ENCODE measurements around the gene ZRANB3.
"Not testable (repeated sequence)": the region's sequence is repeated elsewhere in the genome, so short reads cannot be mapped to it uniquely, and the experiment has no call there.

ZRANB3 gene

GRCh38 chr2:135512099-135512498 is 18.9 kb downstream of the ZRANB3 start:
- Histone ChIP-seq H3K27ac (ENCODE audit: low read length) (no peak overlapping the region), H3K36me3 (replicated peaks; ENCODE audit: insufficient read depth, low read length) (no peaks in the 10 kb centered on the region), H2AFZ (ENCODE audit: low read length) (no peak overlapping the region), H3K79me2 (ENCODE audit: low read length) (no peaks in the 10 kb centered on the region), H3K4me3 (ENCODE audit: low read length) (no peak overlapping the region), H3F3A (ENCODE audit: insufficient read depth, low read length) (no peaks in the 10 kb centered on the region), H3K9me3 (replicated peaks; ENCODE audit: insufficient read depth, low read length) (no peaks in the 10 kb centered on the region), H3K27me3 (replicated peaks; ENCODE audit: insufficient read depth, low read length) (no peaks in the 10 kb centered on the region), H3K9ac (ENCODE audit: low read length) (no peak overlapping the region), H3K4me2 (ENCODE audit: low read depth, low read length) (no peak overlapping the region), H4K20me1 (ENCODE audit: insufficient read depth, low read length) (no peaks in the 10 kb centered on the region), H3K9me2 (replicated peaks; ENCODE audit: insufficient read depth, low read length) (no peaks in the 10 kb centered on the region), H3K4me1 (ENCODE audit: low read length) (no peaks in the 10 kb centered on the region)
- no peak for DNase-seq
- TF ChIP-seq EZH2phosphoT487 (IDR thresholded peaks at IDR 0.05; ENCODE audit: low read length) (no peak), EZH2 (optimal IDR thresholded peaks at IDR 0.05; ENCODE audit: low read depth, low read length) (no peak)
- TF ChIP-seq, protein P1, sequence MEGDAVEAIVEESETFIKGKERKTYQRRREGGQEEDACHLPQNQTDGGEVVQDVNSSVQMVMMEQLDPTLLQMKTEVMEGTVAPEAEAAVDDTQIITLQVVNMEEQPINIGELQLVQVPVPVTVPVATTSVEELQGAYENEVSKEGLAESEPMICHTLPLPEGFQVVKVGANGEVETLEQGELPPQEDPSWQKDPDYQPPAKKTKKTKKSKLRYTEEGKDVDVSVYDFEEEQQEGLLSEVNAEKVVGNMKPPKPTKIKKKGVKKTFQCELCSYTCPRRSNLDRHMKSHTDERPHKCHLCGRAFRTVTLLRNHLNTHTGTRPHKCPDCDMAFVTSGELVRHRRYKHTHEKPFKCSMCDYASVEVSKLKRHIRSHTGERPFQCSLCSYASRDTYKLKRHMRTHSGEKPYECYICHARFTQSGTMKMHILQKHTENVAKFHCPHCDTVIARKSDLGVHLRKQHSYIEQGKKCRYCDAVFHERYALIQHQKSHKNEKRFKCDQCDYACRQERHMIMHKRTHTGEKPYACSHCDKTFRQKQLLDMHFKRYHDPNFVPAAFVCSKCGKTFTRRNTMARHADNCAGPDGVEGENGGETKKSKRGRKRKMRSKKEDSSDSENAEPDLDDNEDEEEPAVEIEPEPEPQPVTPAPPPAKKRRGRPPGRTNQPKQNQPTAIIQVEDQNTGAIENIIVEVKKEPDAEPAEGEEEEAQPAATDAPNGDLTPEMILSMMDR (IDR thresholded peaks at IDR 0.05; ENCODE audit: low read length) = no peak

DNA sequence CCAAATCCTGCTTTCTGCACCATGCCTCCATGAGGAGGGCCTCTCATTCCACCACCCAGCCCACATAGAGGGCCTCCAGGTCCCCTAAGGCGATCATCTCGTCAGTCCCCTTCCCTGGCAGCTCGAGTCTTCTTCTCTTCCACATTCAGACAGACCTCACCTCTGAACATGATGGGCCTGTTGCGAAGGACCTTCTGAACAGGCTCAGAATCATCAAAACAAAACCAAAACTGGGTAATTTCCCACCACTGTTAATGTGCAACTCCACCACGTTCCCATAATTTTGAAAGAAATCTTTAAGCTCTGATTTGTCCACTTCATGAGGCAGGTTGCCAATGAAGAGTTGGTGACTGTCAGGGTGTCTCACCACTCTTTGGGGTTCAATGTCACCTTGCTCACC is 20.4 kb downstream of the ZRANB3 start:
- H3K79me2 ChIP-seq (ENCODE audit: low read length) = no peaks in the 10 kb centered on the region
- no peaks in the 10 kb centered on the region for H3F3A ChIP-seq (ENCODE audit: insufficient read depth, low read length)
- H3K9me3 ChIP-seq (replicated peaks; ENCODE audit: insufficient read depth, low read length) = no peaks in the 10 kb centered on the region
- DNase-seq = no peak
- no peak overlapping the region for H3K27ac ChIP-seq (ENCODE audit: low read length)
- TF ChIP-seq EZH2 (optimal IDR thresholded peaks at IDR 0.05; ENCODE audit: low read depth, low read length) (no peak), EZH2phosphoT487 (IDR thresholded peaks at IDR 0.05; ENCODE audit: low read length) (no peak)
- TF ChIP-seq, protein P1 (IDR thresholded peaks at IDR 0.05; ENCODE audit: low read length) = no peak
- no peak overlapping the region for H3K4me3 ChIP-seq (ENCODE audit: low read length)
- no peak overlapping the region for H2AFZ ChIP-seq (ENCODE audit: low read length)
- no peaks in the 10 kb centered on the region for H3K9me2 ChIP-seq (replicated peaks; ENCODE audit: insufficient read depth, low read length)
- H3K9ac ChIP-seq (ENCODE audit: low read length) = no peak overlapping the region
- no peaks in the 10 kb centered on the region for H4K20me1 ChIP-seq (ENCODE audit: insufficient read depth, low read length)
- no peaks in the 10 kb centered on the region for H3K4me1 ChIP-seq (ENCODE audit: low read length)
- no peaks in the 10 kb centered on the region for H3K27me3 ChIP-seq (replicated peaks; ENCODE audit: insufficient read depth, low read length)
- H3K4me2 ChIP-seq (ENCODE audit: low read depth, low read length) = no peak overlapping the region
- no peaks in the 10 kb centered on the region for H3K36me3 ChIP-seq (replicated peaks; ENCODE audit: insufficient read depth, low read length)

DNA sequence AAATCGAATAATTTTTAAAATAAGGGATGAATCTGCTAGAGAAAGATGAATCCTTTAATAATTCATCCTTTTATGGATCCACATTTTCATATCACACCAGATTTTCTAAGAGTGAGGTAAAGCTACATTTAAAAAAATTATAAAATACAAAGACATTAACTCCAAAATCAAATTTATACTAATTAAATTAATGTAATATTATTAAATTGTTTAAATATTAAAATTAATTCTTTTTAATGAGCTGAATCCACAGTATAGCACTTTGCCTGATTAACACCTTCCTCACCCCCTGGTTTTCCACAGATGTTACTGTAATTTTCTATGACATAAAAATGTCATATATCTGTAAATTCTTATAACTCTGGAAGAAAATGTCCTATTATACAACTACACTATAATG is 26.2 kb downstream of the ZRANB3 start:
- Histone ChIP-seq H3K9ac (ENCODE audit: low read length) (no peak overlapping the region), H3K9me3 (replicated peaks; ENCODE audit: insufficient read depth, low read length) (no peaks in the 10 kb centered on the region)

DNA sequence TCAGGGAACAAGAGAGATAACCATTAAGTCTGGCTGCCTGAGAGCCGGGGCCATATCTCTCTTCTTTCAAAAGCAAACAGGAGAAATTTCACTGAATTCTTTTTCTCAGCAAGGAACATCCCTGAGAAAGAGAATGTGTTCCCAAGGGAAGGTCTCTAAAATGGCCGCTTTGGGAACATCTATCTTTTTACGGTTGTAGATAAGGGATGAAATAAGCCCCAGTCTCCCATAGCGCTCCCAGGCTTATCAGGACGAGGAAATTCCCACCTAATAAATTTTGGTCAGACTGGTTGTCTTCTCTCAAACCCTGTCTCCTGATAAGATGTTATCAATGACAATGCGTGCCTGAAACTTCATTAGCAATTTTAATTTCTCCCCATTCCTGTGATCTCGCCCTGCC is 32.4 kb downstream of the ZRANB3 start:
- not testable (repeated sequence) for H3K4me3 ChIP-seq (ENCODE audit: low read length); H3K27me3 ChIP-seq (replicated peaks; ENCODE audit: insufficient read depth, low read length); H3K4me1 ChIP-seq (ENCODE audit: low read length); H2AFZ ChIP-seq (ENCODE audit: low read length); H3K9me3 ChIP-seq (replicated peaks; ENCODE audit: insufficient read depth, low read length); H3K4me2 ChIP-seq (ENCODE audit: low read depth, low read length); H3F3A ChIP-seq (ENCODE audit: insufficient read depth, low read length); H3K9me2 ChIP-seq (replicated peaks; ENCODE audit: insufficient read depth, low read length); H4K20me1 ChIP-seq (ENCODE audit: insufficient read depth, low read length); H3K9ac ChIP-seq (ENCODE audit: low read length); H3K79me2 ChIP-seq (ENCODE audit: low read length); H3K36me3 ChIP-seq (replicated peaks; ENCODE audit: insufficient read depth, low read length); DNase-seq; H3K27ac ChIP-seq (ENCODE audit: low read length)

More for the DNA sequence above, 26.2 kb downstream of the ZRANB3 start:
- Histone ChIP-seq H3K4me2 (ENCODE audit: low read depth, low read length) (no peak overlapping the region), H3K79me2 (ENCODE audit: low read length) (no peaks in the 10 kb centered on the region), H3K27me3 (replicated peaks; ENCODE audit: insufficient read depth, low read length) (no peaks in the 10 kb centered on the region), H4K20me1 (ENCODE audit: insufficient read depth, low read length) (no peaks in the 10 kb centered on the region), H2AFZ (ENCODE audit: low read length) (no peak overlapping the region), H3K4me3 (ENCODE audit: low read length) (no peak overlapping the region), H3K27ac (ENCODE audit: low read length) (no peak overlapping the region), H3K4me1 (ENCODE audit: low read length) (no peaks in the 10 kb centered on the region), H3K36me3 (replicated peaks; ENCODE audit: insufficient read depth, low read length) (no peaks in the 10 kb centered on the region), H3K9me2 (replicated peaks; ENCODE audit: insufficient read depth, low read length) (no peaks in the 10 kb centered on the region), H3F3A (ENCODE audit: insufficient read depth, low read length) (no peaks in the 10 kb centered on the region)
- no peak for DNase-seq
- TF ChIP-seq, protein P1 (IDR thresholded peaks at IDR 0.05; ENCODE audit: low read length) = no peak
- TF ChIP-seq EZH2 (optimal IDR thresholded peaks at IDR 0.05; ENCODE audit: low read depth, low read length) = no peak
- no peak for TF ChIP-seq EZH2phosphoT487 (IDR thresholded peaks at IDR 0.05; ENCODE audit: low read length)

All from MM.1S (cell line).